HG02885 (cell line): ENCODE measurements around the gene RAB44.
A peak's percentile ranks its signal among the peaks of the same experiment; 100 is the strongest.

Experiments used
- ATAC-seq: cut with Tn5 transposase; IDR thresholded peaks from one replicate; pipeline ENCODE4 v1.9.1; 2021; ENCODE audit warnings: mild to moderate bottlenecking; ENCODE audit not compliant: unreplicated experiment, poor library complexity

RAB44 gene

GRCh38 chr6:36685166-36685924 is 12.3 kb upstream of the RAB44 start:
- ATAC-seq: no peak

- ATAC-seq: no peak
Measured at GRCh38 chr6:36685926-36686667, 11.5 kb upstream of the RAB44 start.

- no peak for ATAC-seq
Measured at GRCh38 chr6:36686668-36687513, 10.7 kb upstream of the RAB44 start.

- ATAC-seq: no peak
Measured at GRCh38 chr6:36688063-36688738, 9.4 kb upstream of the RAB44 start.

- no peak for ATAC-seq
Measured at GRCh38 chr6:36688739-36689075, 8.9 kb upstream of the RAB44 start.

- ATAC-seq: no peak
Measured at GRCh38 chr6:36691011-36691410, 6.6 kb upstream of the RAB44 start.

- no peak for ATAC-seq
Measured at GRCh38 chr6:36691612-36692011, 6.0 kb upstream of the RAB44 start.

GRCh38 chr6:36692220-36692619 is 5.4 kb upstream of the RAB44 start:
- ATAC-seq: peak; percentile 82

GRCh38 chr6:36692861-36693702 is 4.5 kb upstream of the RAB44 start:
- ATAC-seq: no peak

- ATAC-seq: no peak
Measured at GRCh38 chr6:36694616-36695015, 3.0 kb upstream of the RAB44 start.

- no peak for ATAC-seq
Measured at GRCh38 chr6:36695414-36695813, 2.2 kb upstream of the RAB44 start.

GRCh38 chr6:36698196-36698595 is 570 bp downstream of the RAB44 start:
- ATAC-seq: no peak

- no peak for ATAC-seq
Measured at GRCh38 chr6:36698871-36699271, 1.2 kb downstream of the RAB44 start.

GRCh38 chr6:36699348-36699747 is 1.7 kb downstream of the RAB44 start:
- no peak for ATAC-seq

GRCh38 chr6:36700071-36700812 is 2.6 kb downstream of the RAB44 start:
- no peak for ATAC-seq

- ATAC-seq: no peak
Measured at GRCh38 chr6:36700831-36701230, 3.2 kb downstream of the RAB44 start.

GRCh38 chr6:36701401-36701991 is 3.9 kb downstream of the RAB44 start:
- no peak for ATAC-seq

- ATAC-seq: no peak
Measured at GRCh38 chr6:36702656-36703055, 5.0 kb downstream of the RAB44 start.
